ES-I3 (cell line): ENCODE results near the gene ASPRV1.

Source experiments
- H3K36me3 ChIP-seq: 2 replicates; pipeline ENCODE4 v1.6.1; 2013; ENCODE audit warnings: mild to moderate bottlenecking, low read length, control low read depth, moderate library complexity; ENCODE audit not compliant: insufficient read depth
- H3K4me1 ChIP-seq: 2 replicates; pipeline ENCODE4 v1.6.1; 2013; ENCODE audit warnings: mild to moderate bottlenecking, control low read depth, low read length; ENCODE audit not compliant: insufficient read depth
- H3K9ac ChIP-seq: 2 replicates; pipeline ENCODE4 v1.6.1; 2013; ENCODE audit warnings: low read depth, mild to moderate bottlenecking, low read length, moderate library complexity
- H3K9me3 ChIP-seq: 2 replicates; pipeline ENCODE4 v1.6.1; 2013; ENCODE audit warnings: mild to moderate bottlenecking, low read length, moderate library complexity; ENCODE audit not compliant: control insufficient read depth, insufficient read depth

The ASPRV1 gene

GRCh38 chr2:69977186-69977585 is 15.8 kb upstream of the ASPRV1 start:
- Histone ChIP-seq H3K4me1 (no peaks in the 10 kb centered on the region), H3K9me3 (no peaks in the 10 kb centered on the region), H3K9ac (no peak overlapping the region), H3K36me3 (no peaks in the 10 kb centered on the region)

- Histone ChIP-seq H3K4me1 (no peaks in the 10 kb centered on the region), H3K36me3 (no peaks in the 10 kb centered on the region), H3K9ac (no peak overlapping the region), H3K9me3 (no peaks in the 10 kb centered on the region)
These were observed 14.5 kb upstream of the ASPRV1 start for GRCh38 chr2:69975853-69976462.

- Histone ChIP-seq H3K9me3 (no peaks in the 10 kb centered on the region), H3K9ac (no peak overlapping the region), H3K4me1 (no peaks in the 10 kb centered on the region)
These were observed 13.9 kb upstream of the ASPRV1 start for GRCh38 chr2:69975136-69975852.

GRCh38 chr2:69973335-69973735 is 11.9 kb upstream of the ASPRV1 start:
- Histone ChIP-seq H3K4me1 (no peaks in the 10 kb centered on the region), H3K9ac (no peak overlapping the region), H3K36me3 (no peaks in the 10 kb centered on the region; the same call in 1 of the 2 replicates), H3K9me3 (no peaks in the 10 kb centered on the region)

More at GRCh38 chr2:69975136-69975852, 13.9 kb upstream of the ASPRV1 start:
- no peaks in the 10 kb centered on the region for H3K36me3 ChIP-seq

GRCh38 chr2:69972822-69973221 is 11.4 kb upstream of the ASPRV1 start:
- no peaks in the 10 kb centered on the region for H3K4me1 ChIP-seq
- H3K36me3 ChIP-seq = no peaks in the 10 kb centered on the region; the same call in 1 of the 2 replicates
- no peak overlapping the region for H3K9ac ChIP-seq
- H3K9me3 ChIP-seq = no peaks in the 10 kb centered on the region

GRCh38 chr2:69969991-69970390 is 8.6 kb upstream of the ASPRV1 start:
- H3K9ac ChIP-seq = no peak overlapping the region
- H3K4me1 ChIP-seq = no peaks in the 10 kb centered on the region
- no peaks in the 10 kb centered on the region for H3K9me3 ChIP-seq
- H3K36me3 ChIP-seq = no peaks in the 10 kb centered on the region; the same call in 1 of the 2 replicates

- H3K9ac ChIP-seq = no peak overlapping the region
- no peaks in the 10 kb centered on the region; the same call in 1 of the 2 replicates for H3K36me3 ChIP-seq
- no peaks in the 10 kb centered on the region for H3K9me3 ChIP-seq
- peaks cover 2% of the 10 kb centered on the region for H3K4me1 ChIP-seq
These were observed 7.9 kb upstream of the ASPRV1 start for GRCh38 chr2:69969126-69969983.

GRCh38 chr2:69968609-69969008 is 7.2 kb upstream of the ASPRV1 start:
- Histone ChIP-seq H3K9me3 (no peaks in the 10 kb centered on the region), H3K36me3 (no peaks in the 10 kb centered on the region; the same call in 1 of the 2 replicates), H3K9ac (no peak overlapping the region), H3K4me1 (peaks cover 10% of the 10 kb centered on the region)

GRCh38 chr2:69966496-69966895 is 5.1 kb upstream of the ASPRV1 start:
- peaks cover 13% of the 10 kb centered on the region for H3K4me1 ChIP-seq
- no peaks in the 10 kb centered on the region; the same call in 1 of the 2 replicates for H3K36me3 ChIP-seq
- no peaks in the 10 kb centered on the region for H3K9me3 ChIP-seq
- no peak overlapping the region for H3K9ac ChIP-seq

- Histone ChIP-seq H3K9ac (no peak overlapping the region), H3K36me3 (no peaks in the 10 kb centered on the region; the same call in 1 of the 2 replicates), H3K9me3 (no peaks in the 10 kb centered on the region), H3K4me1 (peaks cover 13% of the 10 kb centered on the region)
These were observed 4.5 kb upstream of the ASPRV1 start for GRCh38 chr2:69965756-69966445.

- Histone ChIP-seq H3K4me1 (peaks cover 13% of the 10 kb centered on the region), H3K36me3 (no peaks in the 10 kb centered on the region), H3K9ac (no peak overlapping the region), H3K9me3 (no peaks in the 10 kb centered on the region)
These were observed 3.0 kb upstream of the ASPRV1 start for GRCh38 chr2:69964353-69964841.

GRCh38 chr2:69962986-69963730 is 1.7 kb upstream of the ASPRV1 start:
- Histone ChIP-seq H3K9me3 (no peaks in the 10 kb centered on the region), H3K9ac (no peak overlapping the region), H3K4me1 (peaks cover 13% of the 10 kb centered on the region), H3K36me3 (no peaks in the 10 kb centered on the region)

GRCh38 chr2:69960821-69961220 is 610 bp downstream of the ASPRV1 start:
- no peaks in the 10 kb centered on the region for H3K9me3 ChIP-seq
- peaks cover 13% of the 10 kb centered on the region for H3K4me1 ChIP-seq
- H3K36me3 ChIP-seq = no peaks in the 10 kb centered on the region
- H3K9ac ChIP-seq = no peak overlapping the region
